Measurements from ENCODE around the gene WDR81.
A peak's percentile ranks its signal among the peaks of the same experiment; 100 is the strongest.
"Not testable (repeated sequence)": the region's sequence is repeated elsewhere in the genome, so short reads cannot be mapped to it uniquely, and the experiment has no call there.

Gene WDR81

GRCh38 chr17:1724351-1724868, at the start of gene WDR81:
Gene WDR81, plus strand, starts transcription at chr17:1724704. Its CDS starts 256 bp downstream, at chr17:1724960.
- Mint-ChIP-seq H3K4me3 (peak within 1 kb of the TSS; percentile 75), H3K36me3 (ENCODE audit: insufficient read depth) (peaks cover 16% of the 10 kb centered on the region), H3K9me3 (no peaks in the 10 kb centered on the region), H3K27ac (ENCODE audit: low read depth) (peak within 1 kb of the TSS; percentile 91), H3K27me3 (no peaks in the 10 kb centered on the region), H3K4me1 (peaks cover 29% of the 10 kb centered on the region)
- peak; percentile 63 to 65 for DNase-seq (ENCODE audit: low spot score in 2 of 2)
- ATAC-seq (replicated peaks; ENCODE audit: extremely low read depth, poor library complexity, severe bottlenecking) = peak; percentile 76

- DNase-seq (ENCODE audit: low spot score in 2 of 2) = no peak
- Mint-ChIP-seq H3K27ac (ENCODE audit: low read depth) (no peak overlapping the region), H3K9me3 (no peaks in the 10 kb centered on the region), H3K4me3 (no peak overlapping the region), H3K36me3 (ENCODE audit: insufficient read depth) (peaks cover 93% of the 10 kb centered on the region), H3K4me1 (peaks cover 21% of the 10 kb centered on the region), H3K27me3 (no peaks in the 10 kb centered on the region)
- no peak for ATAC-seq (replicated peaks; ENCODE audit: extremely low read depth, poor library complexity, severe bottlenecking)
These were observed 48.1 kb upstream of the WDR81 start for GRCh38 chr17:1676401-1676800.

GRCh38 chr17:1683459-1683858, 41.0 kb upstream of the WDR81 start:
- H3K4me3 Mint-ChIP-seq = peak overlapping the region; percentile 94
- ATAC-seq (replicated peaks; ENCODE audit: extremely low read depth, poor library complexity, severe bottlenecking) = no peak
- H3K9me3 Mint-ChIP-seq = no peaks in the 10 kb centered on the region
- DNase-seq (ENCODE audit: low spot score in 2 of 2) = no peak
- H3K36me3 Mint-ChIP-seq (ENCODE audit: insufficient read depth) = peaks cover 47% of the 10 kb centered on the region
- no peaks in the 10 kb centered on the region for H3K27me3 Mint-ChIP-seq
- peak overlapping the region; percentile 96 for H3K27ac Mint-ChIP-seq (ENCODE audit: low read depth)
- peaks cover 45% of the 10 kb centered on the region for H3K4me1 Mint-ChIP-seq

GRCh38 chr17:1684378-1685189, 39.9 kb upstream of the WDR81 start, which contains the start of gene PRPF8:
Gene PRPF8, minus strand, starts transcription at chr17:1684867. Its CDS starts 296 bp downstream, at chr17:1684571.
- H3K27ac Mint-ChIP-seq (ENCODE audit: low read depth) = peak within 1 kb of the TSS; percentile 96
- H3K27me3 Mint-ChIP-seq = no peaks in the 10 kb centered on the region
- ATAC-seq (replicated peaks; ENCODE audit: extremely low read depth, poor library complexity, severe bottlenecking) = peak; percentile 99
- H3K4me3 Mint-ChIP-seq = peak within 1 kb of the TSS; percentile 94
- peaks cover 45% of the 10 kb centered on the region for H3K4me1 Mint-ChIP-seq
- H3K36me3 Mint-ChIP-seq (ENCODE audit: insufficient read depth) = peaks cover 37% of the 10 kb centered on the region
- DNase-seq (ENCODE audit: low spot score in 2 of 2) = peak; percentile 95 to 98
- no peaks in the 10 kb centered on the region for H3K9me3 Mint-ChIP-seq

- DNase-seq (ENCODE audit: low spot score in 2 of 2) (no peak), ATAC-seq (replicated peaks; ENCODE audit: extremely low read depth, poor library complexity, severe bottlenecking) (no peak)
- H3K4me1 Mint-ChIP-seq = peaks cover 35% of the 10 kb centered on the region
- H3K27me3 Mint-ChIP-seq = no peaks in the 10 kb centered on the region
- H3K36me3 Mint-ChIP-seq (ENCODE audit: insufficient read depth) = peaks cover 22% of the 10 kb centered on the region
- H3K4me3 Mint-ChIP-seq = no peak overlapping the region
- no peaks in the 10 kb centered on the region for H3K9me3 Mint-ChIP-seq
- no peak overlapping the region for H3K27ac Mint-ChIP-seq (ENCODE audit: low read depth)
These were observed 38.4 kb upstream of the WDR81 start for GRCh38 chr17:1686086-1686485.

DNA sequence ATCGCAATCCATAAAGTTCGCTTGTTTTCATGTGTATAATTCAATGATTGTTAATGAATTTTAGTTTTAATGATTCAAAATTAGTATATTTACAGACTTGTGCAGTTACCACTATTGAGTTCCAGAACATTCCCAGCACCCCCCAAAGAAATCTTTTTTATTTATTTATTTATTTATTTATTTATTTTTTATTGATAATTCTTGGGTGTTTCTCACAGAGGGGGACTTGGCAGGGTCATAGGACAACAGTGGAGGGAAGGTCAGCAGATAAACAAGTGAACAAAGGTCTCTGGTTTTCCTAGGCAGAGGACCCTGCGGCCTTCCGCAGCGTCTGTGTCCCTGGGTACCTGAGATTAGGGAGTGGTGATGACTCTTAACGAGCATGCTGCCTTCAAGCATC, 36.1 kb upstream of the WDR81 start:
- not testable (repeated sequence) for ATAC-seq (replicated peaks; ENCODE audit: extremely low read depth, poor library complexity, severe bottlenecking); H3K27ac Mint-ChIP-seq (ENCODE audit: low read depth); H3K36me3 Mint-ChIP-seq (ENCODE audit: insufficient read depth); DNase-seq (ENCODE audit: low spot score in 2 of 2); H3K9me3 Mint-ChIP-seq; H3K4me3 Mint-ChIP-seq
- peaks cover 14% of the 10 kb centered on the region for H3K27me3 Mint-ChIP-seq
- peaks cover 17% of the 10 kb centered on the region for H3K4me1 Mint-ChIP-seq

DNA sequence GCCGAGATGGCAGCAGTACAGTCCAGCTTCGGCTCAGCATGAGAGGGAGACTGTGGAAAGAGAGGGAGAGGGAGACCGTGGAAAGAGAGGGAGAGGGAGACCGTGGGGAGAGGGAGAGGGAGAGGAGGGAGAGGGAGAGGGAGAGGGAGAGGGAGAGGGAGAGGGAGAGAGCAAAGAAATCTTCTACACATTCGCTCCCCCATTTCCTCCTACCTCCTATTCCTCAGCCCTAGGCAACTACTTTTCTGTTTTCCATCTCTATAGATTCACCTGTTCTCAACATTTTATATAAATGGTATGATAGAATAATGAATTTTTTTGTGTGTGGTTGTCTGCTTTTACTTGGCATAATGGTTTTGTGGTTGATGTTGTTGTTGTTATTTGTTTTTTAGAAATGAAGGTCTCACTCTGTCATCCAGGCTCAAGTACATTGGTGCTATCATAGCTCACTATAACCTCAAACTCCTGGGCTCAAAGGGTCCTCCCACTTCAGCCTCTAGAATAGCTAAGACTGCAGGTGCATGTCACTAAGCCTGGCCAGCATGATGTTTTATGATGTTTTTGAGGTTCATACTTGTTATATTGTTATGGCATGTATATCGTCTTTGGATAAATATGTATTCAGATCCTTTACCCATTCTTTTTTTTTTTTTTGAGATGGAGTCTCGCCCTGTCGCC, 33.8 kb upstream of the WDR81 start:
- H3K4me1 Mint-ChIP-seq = no peaks in the 10 kb centered on the region
- ATAC-seq (replicated peaks; ENCODE audit: extremely low read depth, poor library complexity, severe bottlenecking) = no peak
- H3K4me3 Mint-ChIP-seq = no peak overlapping the region
- H3K27me3 Mint-ChIP-seq = peaks cover 19% of the 10 kb centered on the region
- H3K9me3 Mint-ChIP-seq = no peaks in the 10 kb centered on the region
- no peak overlapping the region for H3K27ac Mint-ChIP-seq (ENCODE audit: low read depth)
- DNase-seq (ENCODE audit: low spot score in 2 of 2) = no peak
- H3K36me3 Mint-ChIP-seq (ENCODE audit: insufficient read depth) = no peaks in the 10 kb centered on the region

- Mint-ChIP-seq H3K27ac (ENCODE audit: low read depth) (no peak overlapping the region), H3K4me3 (no peak overlapping the region), H3K4me1 (no peaks in the 10 kb centered on the region), H3K9me3 (no peaks in the 10 kb centered on the region), H3K36me3 (ENCODE audit: insufficient read depth) (no peaks in the 10 kb centered on the region), H3K27me3 (peaks cover 19% of the 10 kb centered on the region)
- ATAC-seq (replicated peaks; ENCODE audit: extremely low read depth, poor library complexity, severe bottlenecking) (no peak), DNase-seq (ENCODE audit: low spot score in 2 of 2) (no peak)
These were observed 31.2 kb upstream of the WDR81 start for GRCh38 chr17:1693339-1693738.

DNA sequence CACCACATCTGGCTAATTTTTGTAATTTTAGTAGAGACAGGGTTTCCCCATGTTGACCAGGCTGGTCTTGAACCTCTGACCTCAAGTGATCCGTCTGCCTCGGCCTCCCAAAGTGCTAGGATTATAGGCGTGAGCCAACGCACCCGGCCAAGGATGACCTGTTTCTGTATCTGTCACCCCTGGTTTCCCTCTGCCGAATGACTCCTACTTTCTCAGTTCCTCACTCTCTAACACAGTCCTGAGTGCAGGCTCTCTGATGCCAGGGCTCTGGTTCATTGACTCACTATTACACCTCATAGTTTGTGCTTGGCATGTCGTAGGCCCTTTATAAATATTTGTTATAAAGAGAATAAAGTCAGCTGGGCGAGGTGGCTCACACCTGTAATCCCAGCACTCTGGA, 29.1 kb upstream of the WDR81 start:
- Mint-ChIP-seq H3K27ac (ENCODE audit: low read depth) (no peak overlapping the region), H3K4me1 (no peaks in the 10 kb centered on the region), H3K9me3 (no peaks in the 10 kb centered on the region), H3K4me3 (no peak overlapping the region), H3K36me3 (ENCODE audit: insufficient read depth) (no peaks in the 10 kb centered on the region), H3K27me3 (peaks cover 19% of the 10 kb centered on the region)
- ATAC-seq (replicated peaks; ENCODE audit: extremely low read depth, poor library complexity, severe bottlenecking) = no peak
- DNase-seq (ENCODE audit: low spot score in 2 of 2) = no peak

DNA sequence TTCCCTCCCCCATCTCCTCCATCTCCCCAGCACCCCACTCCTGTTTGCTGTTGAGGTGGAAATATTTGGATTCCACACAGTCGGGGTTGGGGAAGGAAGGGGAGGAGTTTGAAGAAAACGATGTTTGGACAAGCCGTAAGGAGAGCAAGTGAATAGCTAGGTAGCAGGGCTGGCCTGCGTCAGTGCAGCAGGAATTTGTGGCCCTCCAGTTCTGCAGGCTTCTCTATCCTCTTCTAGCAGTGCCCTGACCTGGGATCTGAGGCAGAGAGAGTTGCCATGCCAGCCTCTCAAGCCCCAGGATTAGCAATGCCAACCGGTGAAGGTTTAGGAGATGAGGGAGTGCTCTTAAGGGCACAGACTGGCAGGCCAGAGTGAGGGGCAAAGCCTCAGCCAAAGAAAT, 26.8 kb upstream of the WDR81 start:
- no peak overlapping the region for H3K27ac Mint-ChIP-seq (ENCODE audit: low read depth)

DNA sequence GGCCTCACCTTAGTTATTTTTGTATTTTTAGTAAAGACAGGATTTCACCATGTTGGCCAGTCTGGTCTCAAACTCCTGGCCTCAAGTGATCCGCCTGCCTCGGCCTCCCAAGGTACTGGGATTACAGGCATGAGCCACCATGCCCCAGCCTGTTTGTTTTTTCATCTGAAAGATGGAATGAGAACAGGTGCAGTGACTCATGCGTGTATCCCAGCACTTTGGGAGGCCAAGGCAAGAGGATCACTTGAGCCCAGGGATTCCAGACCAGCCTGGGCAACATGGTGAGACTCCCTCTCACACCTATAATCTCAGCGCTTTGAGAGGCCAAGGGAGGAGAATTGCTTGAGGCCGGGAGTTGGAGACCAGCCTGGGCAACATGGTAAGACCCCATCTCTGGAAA, 24.6 kb upstream of the WDR81 start:
- ATAC-seq (replicated peaks; ENCODE audit: extremely low read depth, poor library complexity, severe bottlenecking); H3K27me3 Mint-ChIP-seq: not testable (repeated sequence)

More for the DNA sequence above, 26.8 kb upstream of the WDR81 start:
- Mint-ChIP-seq H3K36me3 (ENCODE audit: insufficient read depth) (no peaks in the 10 kb centered on the region), H3K9me3 (no peaks in the 10 kb centered on the region), H3K4me3 (no peak overlapping the region), H3K27me3 (peaks cover 12% of the 10 kb centered on the region), H3K4me1 (no peaks in the 10 kb centered on the region)
- no peak for ATAC-seq (replicated peaks; ENCODE audit: extremely low read depth, poor library complexity, severe bottlenecking)
- DNase-seq (ENCODE audit: low spot score in 2 of 2) = no peak

GRCh38 chr17:1703063-1703462, 21.4 kb upstream of the WDR81 start:
- no peak overlapping the region for H3K27ac Mint-ChIP-seq (ENCODE audit: low read depth)
- peaks cover 6% of the 10 kb centered on the region for H3K4me1 Mint-ChIP-seq
- DNase-seq (ENCODE audit: low spot score in 2 of 2) = no peak
- H3K9me3 Mint-ChIP-seq = no peaks in the 10 kb centered on the region
- ATAC-seq (replicated peaks; ENCODE audit: extremely low read depth, poor library complexity, severe bottlenecking) = no peak
- peaks cover 7% of the 10 kb centered on the region for H3K27me3 Mint-ChIP-seq
- H3K4me3 Mint-ChIP-seq = no peak overlapping the region
- no peaks in the 10 kb centered on the region for H3K36me3 Mint-ChIP-seq (ENCODE audit: insufficient read depth)

More for the DNA sequence above, 24.6 kb upstream of the WDR81 start:
- H3K36me3 Mint-ChIP-seq (ENCODE audit: insufficient read depth); DNase-seq (ENCODE audit: low spot score in 2 of 2); H3K9me3 Mint-ChIP-seq; H3K4me1 Mint-ChIP-seq; H3K4me3 Mint-ChIP-seq; H3K27ac Mint-ChIP-seq (ENCODE audit: low read depth): not testable (repeated sequence)

GRCh38 chr17:1705004-1705403, 19.5 kb upstream of the WDR81 start:
- ATAC-seq (replicated peaks; ENCODE audit: extremely low read depth, poor library complexity, severe bottlenecking) = no peak

More at GRCh38 chr17:1705004-1705403, 19.5 kb upstream of the WDR81 start:
- peaks cover 6% of the 10 kb centered on the region for H3K4me1 Mint-ChIP-seq
- H3K36me3 Mint-ChIP-seq (ENCODE audit: insufficient read depth) = no peaks in the 10 kb centered on the region
- H3K27me3 Mint-ChIP-seq = peaks cover 7% of the 10 kb centered on the region
- H3K27ac Mint-ChIP-seq (ENCODE audit: low read depth) = peak overlapping the region; percentile 1
- DNase-seq (ENCODE audit: low spot score in 2 of 2) = no peak
- no peaks in the 10 kb centered on the region for H3K9me3 Mint-ChIP-seq
- H3K4me3 Mint-ChIP-seq = no peak overlapping the region
